HPDE6-E6E7 (cell line): Measurements from ENCODE around the gene NR3C2.
"Not testable (repeated sequence)": the region's sequence is repeated elsewhere in the genome, so short reads cannot be mapped to it uniquely, and the experiment has no call there.

Experiments
- DNase-seq: peaks from one replicate; pipeline ENCODE4 v3.0.0; 2011; ENCODE audit warnings: missing footprints; ENCODE audit errors: extremely low spot score

The NR3C2 gene

DNA sequence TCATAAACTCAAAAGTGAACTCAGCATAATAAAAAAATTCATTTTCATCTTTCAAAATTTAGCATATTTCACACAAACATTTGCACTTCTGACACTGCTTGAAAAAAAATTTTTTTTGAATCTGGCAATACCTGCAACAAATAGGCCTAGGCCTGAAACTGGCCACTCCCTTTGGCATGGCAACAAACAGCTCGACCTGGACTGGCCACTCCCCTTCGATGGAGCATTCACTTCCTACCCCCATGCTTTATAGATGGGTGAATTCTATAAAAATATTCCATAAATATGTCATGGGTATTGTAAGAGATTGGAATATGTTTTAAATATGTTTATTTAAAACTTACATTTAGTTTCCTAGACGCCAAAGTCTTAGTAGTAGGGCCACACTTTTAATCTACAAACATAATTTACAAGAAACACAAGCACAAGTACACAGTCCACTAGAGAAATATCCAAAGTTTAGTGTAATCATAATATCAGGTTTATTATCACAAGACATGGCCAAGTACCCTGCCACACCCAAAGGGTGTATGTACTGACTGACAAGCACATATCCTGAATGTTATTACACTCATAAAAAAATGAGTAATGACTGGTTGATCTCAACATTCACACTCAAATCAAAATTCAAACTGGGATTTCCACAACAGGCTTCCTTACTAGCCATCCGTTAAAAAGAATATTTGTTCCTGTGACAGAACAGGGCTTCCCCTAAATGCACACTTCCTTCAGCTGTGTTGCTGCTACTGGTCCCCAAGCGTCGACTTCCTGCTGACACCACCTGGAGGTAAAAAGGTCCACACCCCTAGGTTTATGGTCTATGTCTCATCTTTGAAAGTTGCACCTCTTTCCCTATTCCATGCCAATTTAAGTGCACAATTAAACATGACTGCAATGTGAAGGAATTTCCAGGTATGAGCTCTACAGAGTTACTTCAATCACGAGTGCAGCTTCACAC, 271.5 kb downstream of the NR3C2 start:
- no peak for DNase-seq

DNA sequence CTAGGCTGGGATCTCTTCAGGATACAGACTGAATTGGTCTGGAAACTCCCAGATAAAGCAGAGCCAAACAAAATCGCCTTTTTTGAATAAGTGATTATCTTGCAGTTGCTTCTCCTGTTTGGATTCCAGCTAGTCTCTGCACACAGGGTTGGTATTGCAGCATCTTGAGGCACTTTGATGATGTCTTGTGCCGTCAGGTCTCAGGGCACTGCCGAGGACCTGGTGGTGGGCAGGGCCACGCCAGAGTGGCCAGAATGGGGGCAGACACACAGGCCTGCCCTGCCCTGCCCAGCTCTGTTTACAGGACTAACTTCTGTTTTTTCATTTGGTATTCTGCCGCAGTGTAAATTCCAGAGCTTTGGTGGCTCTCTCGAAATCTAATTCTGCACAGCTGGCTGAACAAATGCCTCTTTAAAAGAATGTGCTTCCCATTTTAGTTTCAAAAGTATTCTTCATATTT, 276.1 kb downstream of the NR3C2 start:
- no peak for DNase-seq

DNA sequence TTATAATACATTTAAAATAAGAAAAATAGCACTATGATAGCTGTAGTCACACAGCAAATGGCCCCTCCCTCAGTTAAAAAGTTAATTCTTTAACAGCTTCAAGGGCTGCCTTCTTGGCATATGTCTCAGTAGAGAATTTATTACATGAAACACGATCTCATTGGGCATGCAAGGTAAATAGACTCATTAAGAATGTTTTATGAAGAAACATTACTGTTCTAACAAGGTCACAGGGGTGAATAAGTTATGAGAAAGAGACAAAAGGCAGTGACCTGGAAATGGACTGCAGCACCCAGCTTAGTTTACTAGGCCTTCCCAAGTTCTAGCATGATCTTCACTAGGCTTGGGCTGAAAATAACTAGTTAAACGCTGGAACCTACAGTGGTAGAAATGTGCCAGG, 277.7 kb downstream of the NR3C2 start:
- DNase-seq, result no peak

DNA sequence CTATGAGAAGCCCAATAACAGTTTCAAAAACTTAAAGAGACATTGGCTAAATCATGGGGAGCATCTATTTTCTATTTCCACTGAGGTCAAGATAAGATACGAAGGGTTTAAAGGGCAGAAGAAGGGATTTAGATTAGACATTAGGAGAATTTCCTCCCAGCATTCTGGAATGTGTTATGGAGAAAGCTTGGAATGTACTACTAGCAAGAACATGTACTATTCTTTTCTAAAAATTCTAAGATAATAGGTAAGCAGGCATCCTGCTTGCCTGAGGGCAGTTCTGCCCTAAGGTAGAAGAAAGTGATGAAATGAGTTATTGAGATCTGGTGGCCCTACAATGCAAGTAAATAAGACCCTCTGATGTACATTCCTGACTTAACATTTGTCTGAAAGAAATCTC, 279.2 kb downstream of the NR3C2 start:
- DNase-seq, result no peak

DNA sequence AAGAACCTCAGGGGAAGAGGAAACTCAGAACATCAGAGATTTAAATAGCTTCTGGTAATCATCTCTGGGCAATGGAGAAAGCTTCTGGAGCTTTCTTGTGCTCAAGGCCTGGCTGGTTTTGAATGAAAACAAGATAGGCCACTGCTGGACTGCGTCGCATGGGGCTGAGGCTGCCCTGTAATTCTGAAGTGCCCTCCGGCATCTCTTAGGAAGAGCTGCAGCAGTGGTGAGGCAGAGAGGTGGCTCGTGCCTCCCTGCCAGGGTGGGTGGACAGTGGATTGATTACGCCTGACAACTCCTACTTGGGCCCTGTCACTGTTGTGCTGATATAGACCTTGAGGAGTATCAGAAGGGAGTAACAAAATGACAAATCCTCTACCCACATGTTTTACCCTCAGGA, 279.7 kb downstream of the NR3C2 start:
- no peak for DNase-seq

DNA sequence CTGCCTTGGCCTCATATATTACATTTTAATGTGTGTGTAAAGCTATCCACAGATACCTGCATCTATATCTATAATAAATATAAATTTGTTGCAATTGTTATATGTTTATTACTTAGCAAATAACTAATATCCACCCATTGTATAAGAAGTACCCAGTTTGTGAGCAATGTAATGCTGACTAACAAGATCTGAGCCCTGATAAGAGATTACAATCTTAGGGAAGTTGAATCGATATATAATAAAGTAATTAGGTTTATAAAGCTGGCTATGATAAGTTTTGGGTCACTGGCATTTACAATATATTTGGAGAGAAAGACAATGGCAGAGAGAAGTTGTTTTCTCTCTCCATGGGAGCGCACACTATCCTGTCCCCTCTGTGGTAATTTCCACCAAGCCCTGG, 280.6 kb downstream of the NR3C2 start:
- no peak for DNase-seq

DNA sequence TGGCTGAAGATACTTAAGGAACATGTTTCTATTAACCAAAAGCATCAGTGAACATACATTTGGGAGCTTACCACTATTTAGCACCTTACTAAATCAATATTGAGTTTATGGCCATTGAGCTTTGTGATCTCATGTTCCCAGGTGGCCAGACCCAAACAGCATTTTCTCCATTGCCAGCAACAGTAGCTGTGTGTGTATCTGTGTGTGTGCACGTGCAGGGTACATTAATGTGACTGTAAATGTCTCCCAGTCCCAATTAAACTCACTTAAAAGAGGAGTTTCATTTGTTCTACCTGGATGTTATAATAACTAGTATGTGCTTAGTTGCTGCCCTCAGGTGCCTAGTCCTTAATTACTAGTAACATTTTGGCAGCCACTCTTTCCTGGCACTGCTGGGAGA, 282.4 kb downstream of the NR3C2 start:
- DNase-seq, result no peak

DNA sequence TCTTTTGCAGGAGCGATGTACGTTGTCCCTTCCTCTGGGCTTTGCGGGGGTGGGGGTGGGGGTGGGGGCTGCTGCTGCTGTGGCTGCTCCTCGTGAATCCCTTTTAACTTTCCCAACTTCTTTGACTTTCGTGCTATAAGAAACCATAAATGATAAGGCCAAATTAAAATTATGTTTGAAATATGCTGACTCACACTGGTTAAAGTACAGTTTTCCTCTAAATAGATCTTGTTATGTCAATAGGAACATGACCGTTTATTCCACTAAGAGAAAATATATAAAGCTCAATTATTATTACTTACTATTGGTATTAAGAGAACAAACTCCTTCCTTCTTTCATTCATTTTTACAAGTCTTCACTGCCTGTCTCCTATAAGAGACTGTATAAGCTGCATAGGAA, 287.4 kb downstream of the NR3C2 start:
- no peak for DNase-seq

DNA sequence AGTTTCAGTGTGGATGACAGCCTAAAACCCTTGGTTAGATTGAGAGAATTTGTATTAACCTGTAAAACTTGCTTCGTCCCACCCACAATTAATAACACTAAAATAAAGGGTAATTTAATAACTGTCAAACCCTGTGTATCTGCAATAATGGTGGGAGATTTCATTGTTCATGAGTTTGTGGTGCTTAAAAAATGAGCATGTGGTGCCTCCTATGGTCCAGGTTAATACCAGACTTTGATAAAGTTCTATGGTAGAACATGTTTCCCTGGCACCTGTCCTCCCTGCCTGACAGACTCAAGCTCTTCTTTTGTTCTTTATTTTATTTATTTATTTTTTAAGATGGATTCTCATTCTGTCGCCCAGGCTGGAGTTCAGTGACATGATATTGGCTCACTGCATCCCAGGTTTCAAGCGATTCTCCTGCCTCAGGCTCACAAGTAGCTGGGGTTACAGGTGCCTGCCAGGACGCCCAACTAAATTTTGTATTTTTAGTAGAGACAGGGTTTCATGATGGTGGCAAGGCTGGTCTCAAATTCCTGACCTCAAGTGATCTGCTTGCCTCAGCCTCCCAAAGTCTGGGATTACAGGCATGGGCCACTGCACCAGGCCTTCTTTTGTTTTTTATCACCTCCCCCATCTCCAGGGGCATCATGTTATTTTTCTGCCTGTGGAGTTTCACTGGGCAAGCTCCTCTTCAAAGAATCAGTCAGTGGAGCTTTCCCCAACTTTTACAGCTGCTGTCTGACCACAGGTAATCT, 289.2 kb downstream of the NR3C2 start:
- no peak for DNase-seq

DNA sequence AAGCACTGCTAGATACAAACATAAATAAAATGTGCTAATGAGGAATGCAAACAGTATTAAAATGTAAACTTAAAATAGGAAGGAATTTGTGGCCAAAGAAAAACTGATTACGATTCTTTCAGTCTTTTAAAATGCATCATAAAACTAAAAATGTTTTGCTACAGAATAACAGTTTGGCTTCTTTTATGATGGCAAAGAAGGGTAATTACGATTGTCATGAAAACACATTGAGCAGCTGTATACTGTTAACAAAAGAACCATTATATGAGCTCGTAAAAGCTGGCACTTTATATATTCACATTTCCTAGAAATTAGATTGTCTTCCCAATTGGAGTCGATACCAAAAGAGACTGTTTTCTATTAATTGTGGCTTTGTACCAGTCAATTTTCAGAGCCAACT, 290.4 kb downstream of the NR3C2 start:
- no peak for DNase-seq

DNA sequence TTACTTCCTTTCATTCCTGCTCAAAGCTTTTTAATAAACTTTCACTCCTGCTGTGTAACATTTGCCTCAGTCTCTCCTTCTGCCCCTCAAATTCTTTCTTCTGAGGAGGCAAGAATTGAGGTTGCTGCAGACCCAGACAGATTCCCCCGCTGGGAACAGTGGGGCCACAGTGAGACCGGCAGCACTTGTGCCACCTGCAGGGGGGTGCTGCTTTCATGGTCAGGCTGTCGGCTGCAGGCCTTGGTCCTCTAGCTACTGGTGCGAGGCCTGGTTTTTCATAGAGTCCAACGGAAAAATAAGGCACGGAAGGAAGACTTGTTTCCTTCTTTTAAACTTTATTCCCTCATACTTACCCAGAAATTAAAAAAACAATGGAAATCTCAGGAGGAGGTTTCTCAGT, 296.7 kb downstream of the NR3C2 start:
- DNase-seq, result no peak

DNA sequence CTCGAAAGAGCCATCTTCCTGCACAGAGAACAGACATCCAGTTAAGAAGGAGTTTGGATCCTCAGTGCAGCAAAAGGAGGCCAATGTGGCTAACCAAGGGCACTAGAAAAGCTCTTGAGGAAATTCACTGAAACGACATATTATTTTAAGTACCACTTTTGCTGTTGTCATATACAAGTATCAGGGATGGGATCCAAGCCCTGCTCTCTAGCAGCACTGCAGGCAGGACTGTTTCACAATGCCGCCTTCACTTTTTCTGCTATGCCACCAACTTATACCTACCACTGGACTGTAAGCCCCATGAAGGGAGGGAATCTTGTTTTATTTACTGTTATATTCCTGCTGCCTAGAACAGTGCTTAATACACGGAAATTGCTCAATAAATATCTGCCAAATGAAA, 299.0 kb downstream of the NR3C2 start:
- DNase-seq, result no peak

DNA sequence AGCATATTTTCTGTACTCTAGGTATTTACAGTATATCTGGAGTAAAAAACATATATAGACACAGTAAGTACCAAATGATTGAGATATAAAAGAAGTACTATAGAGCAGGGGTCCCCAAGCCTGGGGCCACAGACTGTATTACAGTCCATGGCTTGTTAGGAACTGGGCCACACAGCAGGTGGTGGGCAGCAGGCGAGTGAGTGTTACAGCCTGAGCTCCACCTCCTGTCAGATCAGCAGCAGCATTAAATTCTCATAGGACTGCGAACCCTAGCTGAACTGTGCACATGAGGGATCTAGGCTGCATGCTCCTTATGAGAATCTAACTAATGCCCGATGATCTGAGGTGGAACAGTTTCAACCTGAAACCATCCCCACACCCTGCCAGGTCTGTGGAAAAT, 300.7 kb downstream of the NR3C2 start:
- DNase-seq, result no peak

DNA sequence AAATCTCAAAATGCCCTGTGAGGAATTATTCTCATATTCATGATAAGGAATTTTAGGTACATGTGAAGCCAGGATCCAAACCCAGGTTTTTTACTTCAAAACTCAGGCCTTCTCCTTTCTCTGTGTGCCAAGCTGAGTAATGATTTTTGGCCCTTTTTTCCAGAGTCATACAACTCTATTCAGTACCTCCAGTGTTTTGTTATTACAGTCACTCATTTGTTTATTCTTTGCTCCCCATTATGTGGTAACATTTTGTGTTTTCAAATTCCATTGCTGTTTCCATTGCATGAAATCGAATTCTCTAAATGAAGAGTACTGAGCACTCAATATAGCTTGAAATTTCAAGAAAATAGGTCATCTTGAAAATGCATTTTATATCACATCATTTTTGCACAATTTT, 315.4 kb downstream of the NR3C2 start:
- no peak for DNase-seq

DNA sequence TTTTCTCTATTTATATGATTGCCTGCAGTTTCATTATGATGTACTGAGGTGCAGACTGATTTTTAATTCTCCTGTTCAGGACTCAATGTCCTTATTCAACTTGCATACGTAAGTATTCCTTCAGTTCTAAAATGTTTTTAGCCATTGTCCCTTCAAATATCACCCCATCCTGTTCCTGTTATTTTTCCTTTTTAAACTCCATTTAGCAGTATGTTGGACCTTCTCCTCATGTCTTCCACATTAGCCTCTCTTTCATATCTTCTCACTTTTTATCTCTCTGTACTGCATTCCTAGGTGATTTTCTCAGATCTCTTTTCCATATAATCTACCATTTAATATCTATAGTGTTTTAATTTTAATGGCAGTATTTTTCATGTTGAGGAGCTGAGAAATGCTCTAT, 317.7 kb downstream of the NR3C2 start:
- DNase-seq, result no peak

DNA sequence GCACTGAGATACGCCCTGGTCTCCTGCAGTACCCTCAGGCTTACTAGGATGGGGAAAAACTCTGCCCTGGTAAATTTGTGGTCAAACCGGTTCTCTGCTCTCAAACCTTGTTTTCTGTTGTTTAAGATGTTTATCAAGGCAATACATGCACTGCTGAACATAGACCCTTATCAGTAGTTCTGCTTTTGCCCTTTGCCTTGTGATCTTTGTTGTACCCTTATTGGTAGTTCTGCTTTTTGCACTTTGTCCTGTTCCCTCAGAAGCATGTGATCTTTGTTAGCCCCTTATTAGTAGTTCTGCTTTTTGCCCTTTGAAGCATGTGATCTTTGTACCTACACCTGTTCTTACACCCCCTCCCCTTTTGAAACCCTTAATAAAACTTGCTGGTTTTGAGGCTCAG, 319.1 kb downstream of the NR3C2 start:
- DNase-seq, result not testable (repeated sequence)

DNA sequence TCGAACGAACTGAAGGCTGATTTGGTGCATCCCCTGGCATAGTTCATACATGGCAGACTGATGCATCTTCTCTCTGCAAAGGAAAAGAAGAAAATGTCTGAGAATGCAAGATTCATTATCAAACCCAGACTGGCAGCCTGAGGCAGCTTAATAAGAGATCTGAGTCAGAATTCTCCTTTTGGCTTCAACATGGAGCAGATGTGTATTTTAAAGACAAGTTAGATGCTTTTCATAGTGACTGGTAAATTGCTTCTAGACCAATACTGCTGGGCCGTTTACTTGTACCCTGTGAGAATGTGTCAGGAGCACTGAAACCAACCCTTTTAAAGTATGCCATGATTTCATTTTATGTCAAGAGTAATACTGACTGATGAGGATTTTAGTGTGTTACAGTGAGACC, 322.0 kb downstream of the NR3C2 start:
- no peak for DNase-seq

DNA sequence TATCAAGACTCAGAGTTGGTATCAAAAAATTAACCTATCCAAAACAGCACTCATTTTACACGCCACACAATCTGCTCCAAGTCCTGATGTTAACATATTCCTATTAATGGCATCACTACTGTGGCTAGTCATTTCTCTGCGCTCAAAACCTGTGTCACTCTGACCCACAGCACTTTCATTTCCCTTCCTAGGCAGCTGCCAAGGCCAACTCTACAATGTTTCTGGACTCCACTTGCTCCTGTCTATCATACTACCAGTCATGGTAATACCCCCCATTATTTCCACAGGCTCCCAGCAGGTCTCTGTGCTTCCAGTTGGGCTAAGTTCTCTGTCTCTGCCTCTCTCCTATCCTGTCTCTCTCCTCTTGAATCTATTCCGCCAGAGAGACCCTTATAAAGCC, 323.6 kb downstream of the NR3C2 start:
- no peak for DNase-seq

DNA sequence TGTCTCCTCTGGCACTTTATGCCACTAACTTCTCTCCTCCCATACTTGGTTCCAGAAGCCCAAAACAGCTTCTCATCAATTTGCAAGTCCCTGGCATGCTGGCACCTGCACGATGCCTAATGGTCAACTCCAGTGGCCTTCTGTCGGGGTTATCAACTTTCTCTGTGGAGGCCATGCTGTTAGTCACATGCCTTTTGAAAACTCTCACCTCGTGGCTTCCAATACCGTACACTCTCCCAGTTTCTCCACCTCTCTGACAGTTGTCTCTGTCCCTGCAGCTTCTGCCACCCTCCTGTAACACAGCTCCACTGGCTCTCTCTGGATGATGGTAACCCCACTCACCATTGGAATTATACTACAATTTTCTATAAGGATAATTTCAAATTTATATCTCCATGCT, 324.0 kb downstream of the NR3C2 start:
- DNase-seq, result no peak

DNA sequence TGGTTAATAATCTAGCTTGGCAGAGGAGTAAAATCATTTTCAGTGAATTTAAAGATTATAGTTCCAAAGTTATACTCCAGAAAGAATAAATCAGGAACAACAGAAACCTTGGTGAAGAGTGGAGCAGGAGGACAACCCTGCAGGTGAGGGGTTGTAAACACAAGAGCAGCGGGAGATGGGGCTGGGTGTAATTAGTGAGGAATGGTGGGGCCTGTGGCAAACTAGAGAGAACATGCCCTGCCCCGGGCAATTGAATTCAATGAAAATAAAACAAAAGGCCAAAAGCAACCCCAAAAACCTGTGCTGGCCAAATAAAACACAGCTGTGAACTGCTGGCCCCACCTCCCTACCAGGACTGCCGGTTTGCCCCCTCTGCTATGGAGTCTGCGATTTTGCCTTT, 325.2 kb downstream of the NR3C2 start:
- DNase-seq, result no peak

DNA sequence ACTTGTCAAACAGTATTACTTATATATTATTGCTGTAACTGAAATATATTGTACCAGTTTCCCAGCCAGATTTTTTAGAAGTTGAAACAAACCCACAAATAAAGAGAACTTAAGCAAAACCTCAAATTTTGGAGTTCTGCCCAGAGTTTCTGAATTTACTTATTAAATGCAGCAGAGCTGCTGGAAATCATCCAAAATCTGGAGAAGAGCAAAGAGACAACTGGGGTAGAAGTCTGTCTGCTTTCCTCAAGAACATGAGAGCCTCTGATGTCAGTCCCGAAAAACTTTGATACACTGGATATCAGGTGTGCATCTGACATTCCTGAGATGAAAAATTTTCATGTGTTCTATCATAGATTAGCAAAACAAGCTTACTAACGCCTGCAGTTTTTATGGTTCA, 325.9 kb downstream of the NR3C2 start:
- DNase-seq, result no peak

DNA sequence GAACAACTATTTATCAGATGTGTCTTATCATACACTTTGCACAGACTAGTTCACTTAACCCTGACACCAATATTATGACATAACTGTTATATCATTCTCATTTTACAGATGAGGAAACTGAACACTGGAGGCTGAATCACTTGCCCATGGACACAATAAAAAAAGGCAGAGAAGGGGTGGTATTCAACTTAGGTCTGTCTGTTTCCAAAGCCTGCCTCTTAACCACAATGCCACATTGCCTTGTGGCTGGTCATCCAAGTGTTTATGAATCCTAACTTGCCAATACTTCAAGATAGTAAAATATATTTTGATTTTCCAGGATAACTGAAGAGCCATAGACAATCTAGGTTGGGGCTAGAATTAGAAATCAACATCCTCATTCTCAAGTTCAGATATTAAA, 327.8 kb downstream of the NR3C2 start:
- no peak for DNase-seq
